ENCODE results near the gene ECE2.

ECE2 gene

DNA sequence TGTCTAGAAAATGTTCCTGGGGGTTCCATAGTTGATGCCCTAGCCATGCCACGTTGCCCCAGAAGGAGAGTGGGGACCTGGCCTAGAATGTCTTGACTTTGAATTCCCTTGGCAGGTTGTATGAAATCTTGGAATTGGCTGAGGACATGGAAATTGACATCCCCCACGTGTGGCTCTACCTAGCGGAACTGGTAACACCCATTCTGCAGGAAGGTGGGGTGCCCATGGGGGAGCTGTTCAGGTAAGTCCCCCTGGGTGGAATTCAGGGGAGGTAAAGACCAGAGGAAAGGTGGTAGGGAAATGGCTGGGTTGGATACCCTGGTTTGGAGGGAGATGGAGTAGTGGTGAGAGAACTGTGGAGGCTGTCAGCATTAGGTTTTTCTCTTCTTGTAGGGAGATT lies 52.7 kb downstream of the ECE2 start:
- no peak overlapping the region for H3K27ac ChIP-seq
- TF ChIP-seq, protein P1, sequence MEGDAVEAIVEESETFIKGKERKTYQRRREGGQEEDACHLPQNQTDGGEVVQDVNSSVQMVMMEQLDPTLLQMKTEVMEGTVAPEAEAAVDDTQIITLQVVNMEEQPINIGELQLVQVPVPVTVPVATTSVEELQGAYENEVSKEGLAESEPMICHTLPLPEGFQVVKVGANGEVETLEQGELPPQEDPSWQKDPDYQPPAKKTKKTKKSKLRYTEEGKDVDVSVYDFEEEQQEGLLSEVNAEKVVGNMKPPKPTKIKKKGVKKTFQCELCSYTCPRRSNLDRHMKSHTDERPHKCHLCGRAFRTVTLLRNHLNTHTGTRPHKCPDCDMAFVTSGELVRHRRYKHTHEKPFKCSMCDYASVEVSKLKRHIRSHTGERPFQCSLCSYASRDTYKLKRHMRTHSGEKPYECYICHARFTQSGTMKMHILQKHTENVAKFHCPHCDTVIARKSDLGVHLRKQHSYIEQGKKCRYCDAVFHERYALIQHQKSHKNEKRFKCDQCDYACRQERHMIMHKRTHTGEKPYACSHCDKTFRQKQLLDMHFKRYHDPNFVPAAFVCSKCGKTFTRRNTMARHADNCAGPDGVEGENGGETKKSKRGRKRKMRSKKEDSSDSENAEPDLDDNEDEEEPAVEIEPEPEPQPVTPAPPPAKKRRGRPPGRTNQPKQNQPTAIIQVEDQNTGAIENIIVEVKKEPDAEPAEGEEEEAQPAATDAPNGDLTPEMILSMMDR (IDR thresholded peaks at IDR 0.05; ENCODE audit: low read depth, low read length, missing control alignments), result no peak
- no peaks in the 10 kb centered on the region for H3K27me3 ChIP-seq (replicated peaks)
- in situ Hi-C loops (cut with HindIII; ENCODE audit: low pct_ligation_motif_present, low sequenced_read_pairs), result no loop called here
- no peak for DNase-seq
- H3K4me3 ChIP-seq (ENCODE audit: low read depth, low read length), result no peak overlapping the region
- H3K36me3 ChIP-seq (replicated peaks), result peaks cover 98% of the 10 kb centered on the region

DNA sequence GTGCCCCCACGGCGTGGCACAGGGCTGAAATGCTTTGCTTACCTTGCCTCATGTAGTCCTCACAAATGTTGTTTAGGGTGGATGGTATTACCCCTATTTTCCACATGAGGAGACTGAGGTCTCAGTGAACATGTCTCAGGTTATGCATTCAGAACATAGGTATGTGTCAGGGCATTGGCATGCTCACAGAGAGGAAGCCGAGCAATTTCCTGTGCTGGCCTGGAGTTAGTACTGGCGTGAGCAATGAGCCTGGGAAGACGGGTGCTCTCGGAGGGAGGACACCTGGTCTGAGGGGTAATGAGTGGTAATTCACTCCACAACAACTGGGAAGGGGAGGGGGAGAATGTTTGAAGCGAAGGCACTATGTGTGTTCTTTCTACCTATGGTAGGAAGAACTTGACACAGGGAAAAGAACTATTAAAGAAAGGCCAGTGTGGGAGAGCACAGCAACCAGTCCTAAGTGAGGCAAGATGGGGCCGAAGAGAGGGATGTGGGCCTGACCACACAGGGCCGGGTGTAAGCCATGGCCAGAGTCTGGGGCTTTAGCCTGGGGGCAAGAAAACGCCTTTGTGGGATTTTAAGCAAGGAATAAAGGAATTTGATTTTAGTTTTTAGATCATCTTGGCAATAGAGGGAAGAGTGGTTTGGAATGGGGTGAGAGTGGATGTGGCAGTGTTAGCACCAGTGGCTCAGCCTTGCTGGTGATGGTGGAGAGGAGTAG lies 56.7 kb downstream of the ECE2 start:
- peak; percentile 93 for DNase-seq
- Histone ChIP-seq H3K4me3 (ENCODE audit: low read depth, low read length) (no peak overlapping the region), H3K27ac (peak overlapping the region; percentile 83), H3K36me3 (replicated peaks) (peaks cover 79% of the 10 kb centered on the region), H3K27me3 (replicated peaks) (no peaks in the 10 kb centered on the region)
- TF ChIP-seq, protein P1 (IDR thresholded peaks at IDR 0.05; ENCODE audit: low read depth, low read length, missing control alignments), result no peak
- in situ Hi-C loops (cut with HindIII; ENCODE audit: low pct_ligation_motif_present, low sequenced_read_pairs), result no loop called here

DNA sequence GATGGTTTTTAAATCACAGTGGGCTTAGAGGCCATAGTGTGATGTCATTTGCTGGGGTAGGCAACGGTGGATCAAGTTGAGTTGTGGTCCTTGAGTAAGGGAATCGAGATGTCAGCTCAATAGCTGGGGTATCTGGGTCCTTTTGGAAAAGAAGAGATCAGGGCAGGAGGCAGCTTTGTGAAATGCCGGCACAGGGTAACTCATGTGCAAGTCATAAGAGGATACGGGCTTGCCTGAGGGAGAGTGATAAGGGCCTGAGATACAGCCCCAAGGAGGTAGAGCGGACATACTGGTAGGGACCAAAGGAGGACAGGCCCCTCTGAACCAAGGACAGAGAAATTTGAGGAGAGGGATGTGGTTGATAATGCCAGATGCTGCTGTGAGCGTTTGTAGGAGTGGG lies 57.4 kb downstream of the ECE2 start:
- in situ Hi-C loops (cut with HindIII; ENCODE audit: low pct_ligation_motif_present, low sequenced_read_pairs), result no loop called here
- Histone ChIP-seq H3K27ac (peak overlapping the region; percentile 83), H3K36me3 (replicated peaks) (peaks cover 72% of the 10 kb centered on the region), H3K27me3 (replicated peaks) (no peaks in the 10 kb centered on the region), H3K4me3 (ENCODE audit: low read depth, low read length) (no peak overlapping the region)
- TF ChIP-seq, protein P1 (IDR thresholded peaks at IDR 0.05; ENCODE audit: low read depth, low read length, missing control alignments), result no peak
- no peak for DNase-seq

DNA sequence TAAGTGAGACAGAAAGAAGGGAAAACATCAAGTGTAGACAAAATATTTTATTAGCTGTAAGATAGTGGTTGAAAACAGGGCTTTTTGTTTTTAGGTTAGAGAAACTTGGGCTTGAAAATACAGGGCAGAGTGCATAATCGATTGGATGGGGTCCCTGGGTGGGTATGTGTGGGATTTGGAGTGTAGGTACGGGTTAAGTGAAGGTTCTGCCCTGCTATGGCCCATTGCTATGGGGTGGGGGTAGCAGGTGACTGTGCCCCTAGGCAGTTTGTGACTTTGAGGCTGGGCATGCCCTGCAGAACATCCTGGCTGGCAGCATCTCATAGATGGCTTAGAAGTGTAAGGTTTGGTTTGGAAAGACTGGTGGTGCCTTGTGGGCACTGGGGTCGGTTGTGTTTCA lies 57.9 kb downstream of the ECE2 start:
- no peaks in the 10 kb centered on the region for H3K27me3 ChIP-seq (replicated peaks)

DNA sequence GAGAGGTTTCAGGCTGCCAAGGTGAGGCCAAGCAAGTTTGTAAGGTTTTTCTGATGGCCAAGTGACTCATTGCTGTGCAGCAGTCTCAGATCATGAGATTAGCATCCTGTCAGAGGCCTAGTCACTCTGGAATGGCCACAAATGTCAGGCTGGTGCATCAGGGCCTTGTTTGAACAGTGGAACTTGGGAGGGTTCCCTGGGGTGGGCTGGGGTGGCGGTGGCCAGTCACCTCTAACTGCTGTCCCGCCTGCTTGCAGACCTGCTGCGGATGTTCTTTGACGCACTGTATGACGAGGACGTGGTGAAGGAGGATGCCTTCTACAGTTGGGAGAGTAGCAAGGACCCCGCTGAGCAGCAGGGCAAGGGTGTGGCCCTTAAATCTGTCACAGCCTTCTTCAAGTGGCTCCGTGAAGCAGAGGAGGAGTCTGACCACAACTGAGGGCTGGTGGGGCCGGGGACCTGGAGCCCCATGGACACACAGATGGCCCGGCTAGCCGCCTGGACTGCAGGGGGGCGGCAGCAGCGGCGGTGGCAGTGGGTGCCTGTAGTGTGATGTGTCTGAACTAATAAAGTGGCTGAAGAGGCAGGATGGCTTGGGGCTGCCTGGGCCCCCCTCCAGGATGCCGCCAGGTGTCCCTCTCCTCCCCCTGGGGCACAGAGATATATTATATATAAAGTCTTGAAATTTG lies 58.8 kb downstream of the ECE2 start:
- TF ChIP-seq, protein P1 (IDR thresholded peaks at IDR 0.05; ENCODE audit: low read depth, low read length, missing control alignments), result no peak
- Histone ChIP-seq H3K4me3 (ENCODE audit: low read depth, low read length) (no peak overlapping the region), H3K27me3 (replicated peaks) (no peaks in the 10 kb centered on the region), H3K27ac (peak overlapping the region; percentile 83), H3K36me3 (replicated peaks) (peaks cover 58% of the 10 kb centered on the region)
- peak; percentile 81 for DNase-seq
- in situ Hi-C loops (cut with HindIII; ENCODE audit: low pct_ligation_motif_present, low sequenced_read_pairs), result no loop called here

More for the DNA sequence above, 57.9 kb downstream of the ECE2 start:
- Histone ChIP-seq H3K27ac (peak overlapping the region; percentile 83), H3K4me3 (ENCODE audit: low read depth, low read length) (no peak overlapping the region), H3K36me3 (replicated peaks) (peaks cover 67% of the 10 kb centered on the region)
- TF ChIP-seq, protein P1 (IDR thresholded peaks at IDR 0.05; ENCODE audit: low read depth, low read length, missing control alignments), result no peak
- in situ Hi-C loops (cut with HindIII; ENCODE audit: low pct_ligation_motif_present, low sequenced_read_pairs), result no loop called here
- DNase-seq, result no peak
